Duodenal mucosa (tissue), 2 donors: ENCODE results near the gene GNL2.
"Not testable (repeated sequence)": the region's sequence is repeated elsewhere in the genome, so short reads cannot be mapped to it uniquely, and the experiment has no call there.

ENCODE experiments used
- H3K27ac ChIP-seq: one replicate; pipeline ENCODE4 v1.7.0; 2013; ENCODE audit warnings: low read depth, low read length
- H3K27me3 ChIP-seq, 2 donors: one replicate each; pipeline ENCODE4 v1.7.0; 2013; ENCODE audit warnings: low read length in 2 of 2, control low read depth in 1 of 2; ENCODE audit not compliant: insufficient read depth in 2 of 2, control insufficient read depth in 1 of 2
- H3K36me3 ChIP-seq, 2 donors: one replicate each; pipeline ENCODE4 v1.7.0; 2013; ENCODE audit warnings: low read length in 2 of 2, control low read depth in 1 of 2; ENCODE audit not compliant: insufficient read depth in 2 of 2, control insufficient read depth in 1 of 2
- H3K4me1 ChIP-seq, 2 donors: one replicate each; pipeline ENCODE4 v1.7.0; 2013; ENCODE audit warnings: low read length in 2 of 2, control low read depth in 1 of 2; ENCODE audit not compliant: insufficient read depth in 2 of 2, control insufficient read depth in 1 of 2
- H3K4me3 ChIP-seq, 2 donors: one replicate each; pipeline ENCODE4 v1.7.0; 2013; ENCODE audit warnings: low read length in 2 of 2, low read depth in 1 of 2
- H3K9ac ChIP-seq, 2 donors: one replicate each; pipeline ENCODE4 v1.7.0; 2013; ENCODE audit warnings: low read length in 2 of 2, low read depth in 1 of 2
- H3K9me3 ChIP-seq, 2 donors: one replicate each; pipeline ENCODE4 v1.7.0; 2013; ENCODE audit warnings: low read length in 2 of 2, control low read depth in 1 of 2; ENCODE audit not compliant: control insufficient read depth in 1 of 2

The GNL2 gene

DNA sequence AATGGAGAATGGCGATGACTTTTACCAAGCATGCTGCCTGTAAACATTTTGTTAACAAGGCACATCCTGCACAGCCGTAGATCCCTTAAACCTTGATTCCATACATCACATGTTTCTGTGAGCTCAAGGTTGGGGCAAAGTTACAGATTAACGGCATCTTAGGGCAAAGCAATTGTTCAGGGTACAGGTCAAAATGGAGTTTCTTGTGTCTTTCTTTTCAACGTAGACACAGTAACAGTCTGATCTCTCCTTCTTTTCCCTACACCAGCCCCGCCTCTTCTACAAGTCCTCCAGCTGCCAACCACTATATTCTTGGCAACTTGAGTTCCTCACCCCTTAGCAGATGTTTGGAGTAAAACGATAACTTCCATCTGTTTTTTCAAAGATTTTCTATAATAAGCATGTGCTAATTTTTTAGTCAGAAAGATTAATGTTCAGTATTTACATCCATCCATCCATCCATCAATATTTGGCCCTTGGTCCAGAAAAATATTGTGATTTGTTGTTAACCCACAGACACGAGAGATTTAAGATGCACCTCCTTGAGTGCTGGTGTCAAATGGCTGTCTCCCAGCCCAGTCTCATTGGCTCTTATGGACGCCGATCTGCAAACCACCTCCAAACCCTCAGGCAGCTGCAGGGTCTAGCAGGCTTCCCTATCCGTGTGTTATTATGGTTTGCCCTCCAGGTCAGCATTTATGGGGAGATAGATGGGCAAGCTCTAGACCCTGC is 35.2 kb downstream of the GNL2 start:
- H3K9me3 ChIP-seq: no peaks in the 10 kb centered on the region
- peaks cover 6 to 8% of the 10 kb centered on the region in 2 donors for H3K4me1 ChIP-seq
- H3K36me3 ChIP-seq: peaks cover 2 to 13% of the 10 kb centered on the region in 2 donors
- H3K27ac ChIP-seq: no peak overlapping the region
- no peak overlapping the region for H3K4me3 ChIP-seq
- H3K27me3 ChIP-seq: no peaks in the 10 kb centered on the region
- H3K9ac ChIP-seq: no peak overlapping the region

DNA sequence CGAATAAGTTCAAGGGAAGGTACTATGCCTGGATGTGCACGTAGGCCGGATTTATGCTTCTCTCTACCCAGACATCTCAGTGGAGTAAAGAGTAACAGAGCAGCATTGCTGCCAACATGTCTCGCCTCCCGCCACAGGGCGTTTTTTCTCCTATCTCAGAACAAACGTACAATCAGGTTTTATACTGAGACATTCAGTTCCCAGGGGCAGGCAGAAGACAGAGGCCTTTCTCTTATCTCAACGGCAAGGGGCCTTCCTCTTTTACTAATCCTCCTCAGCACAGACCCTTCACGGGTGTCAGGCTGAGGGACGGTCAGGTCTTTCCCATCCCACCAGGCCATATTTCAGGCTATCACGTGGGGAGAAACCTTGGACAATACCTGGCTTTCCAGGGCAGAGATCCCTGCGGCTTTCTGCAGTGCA is 35.8 kb downstream of the GNL2 start:
- not testable (repeated sequence) for H3K9ac ChIP-seq, H3K4me1 ChIP-seq, H3K36me3 ChIP-seq, H3K27me3 ChIP-seq, H3K4me3 ChIP-seq, H3K9me3 ChIP-seq, H3K27ac ChIP-seq

DNA sequence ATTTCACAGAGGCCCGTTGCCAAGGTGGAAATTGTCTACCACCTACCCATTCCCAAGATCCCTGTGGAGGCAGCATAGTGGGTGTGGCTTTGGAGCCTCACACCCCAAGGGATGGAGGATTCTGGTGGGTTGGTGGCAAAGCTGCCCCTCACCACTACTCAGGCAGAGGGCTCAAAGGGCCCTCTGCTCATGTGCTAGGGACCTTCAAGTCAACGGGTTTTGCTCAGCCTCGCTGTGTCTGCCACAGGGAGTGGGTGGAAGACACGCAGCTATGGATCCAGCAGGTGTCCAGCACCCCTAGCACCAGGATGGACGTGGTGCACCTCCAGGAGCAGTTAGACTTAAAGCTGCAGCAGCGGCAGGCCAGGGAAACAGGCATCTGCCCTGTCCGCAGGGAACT is 36.7 kb downstream of the GNL2 start:
- H3K9me3 ChIP-seq: no peaks in the 10 kb centered on the region
- peaks cover 0 to 3% of the 10 kb centered on the region in 2 donors for H3K36me3 ChIP-seq
- H3K4me1 ChIP-seq: peaks cover 6 to 8% of the 10 kb centered on the region in 2 donors
- no peak overlapping the region for H3K27ac ChIP-seq
- H3K9ac ChIP-seq: no peak overlapping the region
- no peak overlapping the region for H3K4me3 ChIP-seq
- H3K27me3 ChIP-seq: no peaks in the 10 kb centered on the region

DNA sequence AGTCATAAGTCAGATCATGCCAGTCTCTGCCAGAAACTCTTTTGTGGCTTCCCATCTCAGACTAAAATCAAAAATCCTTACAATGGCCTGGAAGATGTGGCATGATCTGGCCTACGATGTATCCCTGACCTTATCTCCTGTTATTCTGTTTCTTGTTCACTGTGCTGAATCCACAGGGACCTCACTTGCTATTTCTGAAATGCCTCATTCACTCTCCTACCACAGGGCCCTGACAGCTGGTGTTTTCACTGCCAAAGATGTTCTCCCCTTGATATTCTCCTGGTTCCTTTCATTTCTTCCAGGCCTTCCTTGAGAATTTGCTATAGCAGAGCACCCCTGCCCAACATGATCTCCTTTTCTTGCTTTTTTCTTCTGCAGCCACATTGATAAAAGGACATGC is 37.3 kb downstream of the GNL2 start:
- H3K4me3 ChIP-seq: no peak overlapping the region
- H3K4me1 ChIP-seq: peaks cover 9 to 11% of the 10 kb centered on the region in 2 donors
- no peaks in the 10 kb centered on the region for H3K9me3 ChIP-seq
- H3K27ac ChIP-seq: no peak overlapping the region
- no peaks in the 10 kb centered on the region for H3K27me3 ChIP-seq
- H3K9ac ChIP-seq: no peak overlapping the region
- H3K36me3 ChIP-seq: peaks cover 0 to 3% of the 10 kb centered on the region in 2 donors

DNA sequence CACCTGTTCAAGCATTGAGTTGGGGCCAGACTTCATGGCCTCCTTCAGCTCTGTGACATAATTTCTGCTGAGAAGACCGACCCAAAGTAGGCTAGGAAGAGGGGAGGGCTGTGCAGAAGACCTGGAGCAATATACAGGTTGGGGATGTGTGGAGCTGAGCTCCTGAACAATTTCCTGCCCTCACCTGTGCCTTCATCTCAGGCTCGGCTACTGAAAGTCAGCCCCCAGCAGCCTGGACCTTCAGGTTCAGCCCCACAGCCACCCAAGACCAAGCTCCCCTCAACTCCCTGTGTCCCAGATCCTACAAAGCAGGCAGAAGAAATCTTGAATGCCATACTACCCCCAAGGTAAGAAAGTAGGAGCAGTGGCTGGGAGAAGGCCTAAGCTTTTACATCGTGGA is 38.3 kb downstream of the GNL2 start:
- Histone ChIP-seq H3K4me1 (peaks cover 19 to 21% of the 10 kb centered on the region in 2 donors), H3K9me3 (no peaks in the 10 kb centered on the region), H3K27ac (no peak overlapping the region), H3K4me3 (peak overlapping the region in 1 of 2 donors; percentile 65), H3K9ac (no peak overlapping the region), H3K27me3 (no peaks in the 10 kb centered on the region), H3K36me3 (peaks cover 0 to 1% of the 10 kb centered on the region in 2 donors)

DNA sequence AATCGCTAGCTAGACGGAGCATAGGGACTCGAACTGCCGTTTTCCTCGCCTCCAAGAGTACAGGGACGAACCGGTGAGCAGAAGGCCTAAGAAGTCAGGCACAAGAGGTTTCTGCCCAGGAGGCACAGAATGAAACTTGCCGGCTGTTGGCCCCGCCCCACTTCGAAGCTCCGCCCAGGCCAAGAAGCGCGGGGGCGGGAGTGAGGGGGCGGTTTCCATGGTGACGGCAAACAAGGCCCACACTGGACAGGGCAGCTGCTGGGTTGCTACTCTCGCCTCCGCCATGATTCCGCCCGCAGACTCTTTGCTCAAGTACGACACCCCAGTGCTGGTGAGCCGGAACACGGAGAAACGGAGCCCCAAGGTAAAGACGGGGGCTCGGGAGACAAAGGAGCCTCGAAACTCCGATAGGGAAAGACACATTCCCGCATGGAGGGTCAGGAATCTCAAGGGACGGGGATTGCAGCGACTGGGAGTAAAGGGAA is 39.0 kb downstream of the GNL2 start, which contains the start of gene DNALI1:
Gene DNALI1, plus strand, starts transcription at position 229 of the 485 bp plus-strand sequence. Its CDS starts 55 bp downstream, at position 284.
- Histone ChIP-seq H3K4me1 (peaks cover 20 to 22% of the 10 kb centered on the region in 2 donors), H3K27me3 (no peaks in the 10 kb centered on the region), H3K36me3 (peaks cover 0 to 4% of the 10 kb centered on the region in 2 donors), H3K4me3 (peak within 1 kb of the TSS; percentile 62 to 65), H3K27ac (peak within 1 kb of the TSS; percentile 14), H3K9me3 (no peaks in the 10 kb centered on the region), H3K9ac (peak within 1 kb of the TSS; percentile 36 to 63)

DNA sequence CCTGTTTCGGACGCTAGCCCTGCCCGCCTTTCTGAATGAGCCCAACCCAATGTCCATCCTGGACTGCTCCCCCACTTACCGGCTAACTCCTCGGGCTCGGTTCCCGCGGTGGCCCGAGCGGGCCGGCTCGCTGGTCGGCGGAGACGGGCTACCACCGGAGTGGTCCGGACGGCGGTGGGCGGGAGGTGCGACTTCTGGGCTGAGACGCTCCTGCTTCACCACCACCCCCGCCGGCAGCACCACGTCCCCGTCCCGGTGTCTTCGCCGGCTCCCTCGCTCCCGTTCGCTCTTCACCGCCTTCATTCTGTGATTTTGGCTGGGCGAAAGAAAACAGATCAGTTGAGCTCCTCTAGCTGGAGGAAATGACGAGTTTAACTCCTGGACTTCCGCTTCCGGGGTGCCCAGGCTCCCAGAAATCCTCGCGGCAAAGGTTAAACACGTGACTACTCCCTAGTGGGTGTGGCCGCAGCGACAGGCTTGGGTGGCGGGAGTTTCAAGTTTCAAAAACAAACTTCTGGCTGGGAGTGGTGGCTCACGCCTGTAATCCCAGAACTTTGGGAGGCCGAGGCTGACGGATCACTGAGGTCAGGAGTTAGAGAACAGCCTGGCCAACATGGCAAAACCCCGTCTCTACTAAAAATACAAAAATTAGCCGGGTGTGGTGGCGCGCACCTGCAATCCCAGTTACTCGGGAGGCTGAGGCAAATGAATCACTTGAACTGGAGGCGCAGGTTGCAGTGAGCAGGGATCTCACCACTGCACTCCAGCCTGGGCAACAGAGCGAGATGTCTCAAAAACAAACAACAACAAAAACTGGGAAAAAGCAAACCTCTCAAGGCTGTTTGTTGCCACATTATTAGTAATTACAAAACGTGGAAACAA is 41.6 kb downstream of the GNL2 start, which contains the start of gene SNIP1:
Gene SNIP1, minus strand, starts transcription at position 367 of the 882 bp plus-strand sequence. Its CDS starts 64 bp downstream, at position 303.
- Histone ChIP-seq H3K27me3 (no peaks in the 10 kb centered on the region), H3K9me3 (no peaks in the 10 kb centered on the region), H3K9ac (peak within 1 kb of the TSS; percentile 85 to 99), H3K4me3 (peak within 1 kb of the TSS; percentile 99 to 100), H3K4me1 (peaks cover 20 to 22% of the 10 kb centered on the region in 2 donors), H3K36me3 (peaks cover 2 to 7% of the 10 kb centered on the region in 2 donors), H3K27ac (peak within 1 kb of the TSS; percentile 88)

DNA sequence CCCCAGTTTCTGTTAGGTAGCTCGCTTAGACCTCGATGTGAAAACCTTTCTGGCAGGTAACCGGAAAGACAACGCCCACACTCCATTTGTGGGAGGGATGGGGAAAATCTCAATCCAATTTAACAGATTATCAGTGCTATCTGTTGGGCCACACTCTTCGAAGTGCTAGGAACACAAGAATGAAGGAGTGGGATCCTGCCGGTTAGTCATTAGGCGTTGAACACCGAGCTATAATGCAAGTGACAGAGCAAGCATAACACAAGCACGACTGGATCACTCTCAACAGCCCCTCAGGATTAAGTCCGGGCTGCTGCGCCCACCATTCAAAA is 42.2 kb downstream of the GNL2 start:
- Histone ChIP-seq H3K27ac (peak overlapping the region; percentile 88), H3K4me1 (peaks cover 20 to 22% of the 10 kb centered on the region in 2 donors), H3K27me3 (no peaks in the 10 kb centered on the region), H3K9me3 (no peaks in the 10 kb centered on the region), H3K4me3 (peak overlapping the region; percentile 99 to 100), H3K36me3 (peaks cover 2 to 7% of the 10 kb centered on the region in 2 donors), H3K9ac (peak overlapping the region; percentile 85 to 99)

DNA sequence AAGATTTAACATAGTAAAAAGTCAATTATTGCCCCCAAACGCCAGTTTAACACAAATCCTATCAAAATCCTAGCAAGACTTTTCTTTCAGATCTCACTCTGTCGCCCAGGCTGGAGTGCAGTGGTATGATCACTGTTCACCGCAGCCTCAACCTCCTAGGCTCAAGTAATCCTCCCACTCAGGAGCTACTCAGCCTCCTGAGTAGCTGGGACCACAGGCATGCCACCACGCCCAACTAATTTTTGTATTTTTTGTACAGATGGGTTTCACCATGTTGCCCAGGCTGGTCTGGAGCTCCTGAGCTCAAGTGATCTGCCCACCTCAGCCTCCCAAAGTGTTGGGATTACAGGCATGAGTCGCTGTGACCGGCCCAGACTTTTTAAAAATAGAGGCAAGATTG is 46.4 kb downstream of the GNL2 start:
- Histone ChIP-seq H3K36me3 (peaks cover 14 to 36% of the 10 kb centered on the region in 2 donors), H3K27me3 (no peaks in the 10 kb centered on the region), H3K4me3 (no peak overlapping the region), H3K4me1 (peaks cover 14% of the 10 kb centered on the region in 2 donors), H3K9ac (no peak overlapping the region), H3K27ac (no peak overlapping the region), H3K9me3 (no peaks in the 10 kb centered on the region)

DNA sequence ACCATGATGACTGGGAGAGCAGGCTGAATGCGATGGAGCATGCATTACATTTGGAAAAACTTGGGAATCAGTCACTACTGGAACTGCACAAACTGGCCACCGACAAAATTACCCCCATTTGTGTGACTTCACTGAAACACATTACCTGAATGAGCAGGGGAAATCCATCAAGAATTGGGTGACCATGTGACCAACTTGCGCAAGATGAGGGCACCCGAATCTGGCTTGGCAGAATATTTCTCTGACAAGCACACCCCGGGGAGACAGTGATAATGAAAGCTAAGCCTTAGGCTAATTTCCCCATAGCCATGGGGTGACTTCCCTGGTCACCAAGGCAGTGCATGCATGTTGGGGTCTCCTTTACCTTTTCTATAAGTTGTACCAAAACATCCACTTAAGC is 50.7 kb downstream of the GNL2 start:
- Histone ChIP-seq H3K9ac (no peak overlapping the region), H3K36me3 (peaks cover 20 to 56% of the 10 kb centered on the region in 2 donors), H3K27me3 (no peaks in the 10 kb centered on the region), H3K9me3 (no peaks in the 10 kb centered on the region), H3K27ac (no peak overlapping the region), H3K4me3 (no peak overlapping the region), H3K4me1 (no peaks in the 10 kb centered on the region)
